ENCODE data around the gene CST9.

Gene CST9

GRCh38 chr20:23605867-23606651 is at the start of gene CST9:
TSS of gene CST9 (minus strand) at chr20:23605917. CDS start at chr20:23605864, 53 bp downstream.
- DNase-seq: no peak

- no peak for DNase-seq
Observed at GRCh38 chr20:23654717-23655116, 49.0 kb upstream of the CST9 start.

- no peak for DNase-seq
Observed at GRCh38 chr20:23654000-23654399, 48.3 kb upstream of the CST9 start.

GRCh38 chr20:23653400-23653938 is 47.8 kb upstream of the CST9 start:
- no peak for DNase-seq

- DNase-seq: no peak
Observed at GRCh38 chr20:23652926-23653325, 47.2 kb upstream of the CST9 start.

- DNase-seq: no peak
Observed at GRCh38 chr20:23652371-23652770, 46.7 kb upstream of the CST9 start.

GRCh38 chr20:23651117-23651516 is 45.4 kb upstream of the CST9 start:
- DNase-seq: no peak

GRCh38 chr20:23649830-23650417 is 44.2 kb upstream of the CST9 start:
- DNase-seq: no peak

GRCh38 chr20:23649242-23649641 is 43.5 kb upstream of the CST9 start:
- no peak for DNase-seq

GRCh38 chr20:23647346-23647745 is 41.6 kb upstream of the CST9 start:
- no peak for DNase-seq

GRCh38 chr20:23646106-23646873 is 40.6 kb upstream of the CST9 start:
- no peak for DNase-seq

GRCh38 chr20:23645575-23645974 is 39.9 kb upstream of the CST9 start:
- DNase-seq: no peak

- DNase-seq: no peak
Observed at GRCh38 chr20:23644164-23644563, 38.4 kb upstream of the CST9 start.

- peak; percentile 29 for DNase-seq
Observed at GRCh38 chr20:23643659-23644058, 37.9 kb upstream of the CST9 start.

- DNase-seq: no peak
Observed at GRCh38 chr20:23641936-23642751, 36.4 kb upstream of the CST9 start.

GRCh38 chr20:23640671-23641667 is 35.3 kb upstream of the CST9 start:
- DNase-seq: peak; percentile 20

- DNase-seq: no peak
Observed at GRCh38 chr20:23640018-23640601, 34.4 kb upstream of the CST9 start.

- DNase-seq: no peak
Observed at GRCh38 chr20:23639490-23639958, 33.8 kb upstream of the CST9 start.

GRCh38 chr20:23638309-23638708 is 32.6 kb upstream of the CST9 start:
- DNase-seq: no peak

- peak; percentile 73 for DNase-seq
Observed at GRCh38 chr20:23637282-23638221, 31.8 kb upstream of the CST9 start, which contains the start of gene CST3. TSS of gene CST3 (minus strand) at chr20:23637955. CDS start at chr20:23637862, 93 bp downstream.
